RPMI7951 (cell line): ENCODE results near the gene TP73. TPM values are rescaled to one million over a fixed set of nuclear protein-coding genes. Genes with fewer than 3 reads are reported as not detected.
A peak's percentile ranks its signal among the peaks of the same experiment; 100 is the strongest.

Experiments
- DNase-seq: peaks from one replicate; pipeline ENCODE4 v3.0.0-alpha.2; 2012; ENCODE audit warnings: low read depth
- total RNA-seq: library from RNA; depleted of rRNA; stranded (reverse); fragments of >200 nt; shearing (Covaris generic); gene quantifications from 2 replicates; pipeline ENCODE4 v1.2.3, GENCODE V29; 2014

Gene TP73
- total RNA-seq, 1 experiment from 2014 or later: not detected

- no peak for DNase-seq
These were observed 401 bp downstream of the TP73 start for GRCh38 chr1:3652548-3653285.

DNA sequence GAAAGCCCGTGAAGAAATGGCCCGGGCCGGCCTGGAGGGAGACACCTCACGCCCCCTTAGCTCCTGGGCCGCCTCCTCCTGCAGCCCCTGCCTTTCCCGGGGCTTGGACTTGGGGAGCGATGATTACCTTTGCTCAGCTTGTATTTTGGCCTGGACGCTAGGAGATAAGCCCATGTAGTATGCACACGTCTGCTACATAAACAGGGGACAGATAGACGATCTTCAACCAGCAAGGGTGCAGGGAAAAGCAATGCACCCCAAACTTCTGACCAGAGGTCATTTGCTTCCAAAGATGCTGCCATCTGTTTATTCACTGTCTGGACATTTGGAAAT is 936 bp downstream of the TP73 start:
- no peak for DNase-seq

- DNase-seq: no peak
These were observed 2.4 kb downstream of the TP73 start for GRCh38 chr1:3654549-3655281.

DNA sequence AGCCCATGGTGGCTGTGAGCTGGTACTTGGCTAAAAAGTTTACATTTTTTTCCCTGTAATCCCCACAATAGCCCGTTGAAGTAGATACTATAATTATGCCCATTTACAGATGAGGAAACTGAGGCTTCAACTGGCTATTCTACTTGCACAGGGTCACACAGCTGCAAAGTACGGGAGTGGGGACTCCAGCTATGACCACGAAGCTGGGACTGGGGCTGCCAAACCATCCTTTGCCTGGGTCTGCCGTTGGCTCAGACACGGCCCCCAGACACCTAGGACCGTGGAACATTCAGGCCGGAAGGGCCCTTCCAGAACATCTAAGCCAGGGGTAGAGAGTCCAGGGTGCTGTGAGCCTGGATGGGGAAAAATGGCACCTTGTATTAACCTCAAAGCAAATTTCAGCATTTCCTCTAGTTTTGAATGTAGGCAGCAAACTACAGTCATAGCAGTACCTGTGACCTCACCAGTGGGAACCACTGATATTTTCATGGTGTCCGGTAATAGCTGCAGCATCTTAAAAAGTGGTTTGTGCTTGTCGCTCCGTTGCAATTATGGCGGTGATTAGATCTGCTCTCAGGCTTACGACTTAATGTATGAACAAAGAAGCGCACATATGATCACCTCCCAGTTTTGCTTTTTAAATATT is 4.3 kb downstream of the TP73 start:
- DNase-seq: no peak

DNA sequence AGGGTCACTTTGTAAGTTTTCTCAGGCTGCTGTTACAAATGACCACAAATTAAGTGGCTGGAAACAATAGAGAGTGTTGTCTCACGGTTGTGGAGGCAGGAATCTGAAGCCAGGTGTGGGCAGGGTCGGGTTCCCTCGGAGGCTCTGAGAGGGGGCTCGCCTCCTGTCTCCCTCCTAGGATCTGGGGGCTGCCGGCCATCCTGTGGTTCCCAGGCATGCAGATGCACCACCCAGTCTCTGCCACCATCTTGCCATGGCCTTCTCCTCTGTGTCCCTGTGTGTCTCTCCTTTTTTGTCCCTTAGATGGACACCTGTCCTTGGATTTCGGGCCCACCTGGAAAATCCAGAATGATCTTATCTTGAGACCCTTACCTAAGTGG is 4.8 kb downstream of the TP73 start:
- DNase-seq: no peak

GRCh38 chr1:3657578-3658230 is 5.4 kb downstream of the TP73 start:
- DNase-seq: no peak

- DNase-seq: no peak
These were observed 5.9 kb downstream of the TP73 start for GRCh38 chr1:3658231-3658615.

- DNase-seq: no peak
These were observed 6.8 kb downstream of the TP73 start for GRCh38 chr1:3659093-3659492.

GRCh38 chr1:3660704-3661103 is 8.4 kb downstream of the TP73 start:
- DNase-seq: no peak

DNA sequence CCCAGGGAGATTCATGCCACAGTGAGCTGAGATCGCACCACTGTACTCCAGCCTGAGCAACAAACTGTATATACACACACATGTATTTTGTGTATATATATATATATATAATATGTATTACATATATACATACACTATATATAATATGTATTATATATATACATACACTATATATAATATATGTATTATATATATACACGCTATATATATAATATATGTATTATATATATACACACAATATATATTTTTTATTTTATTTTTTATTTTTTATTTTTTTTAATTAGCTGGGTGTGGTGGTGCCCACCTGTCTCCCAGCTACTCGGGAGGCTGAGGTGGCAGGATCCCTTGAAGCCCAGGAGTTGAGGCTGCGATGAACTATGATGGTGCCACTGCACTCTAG is 9.3 kb downstream of the TP73 start:
- DNase-seq: no peak

DNA sequence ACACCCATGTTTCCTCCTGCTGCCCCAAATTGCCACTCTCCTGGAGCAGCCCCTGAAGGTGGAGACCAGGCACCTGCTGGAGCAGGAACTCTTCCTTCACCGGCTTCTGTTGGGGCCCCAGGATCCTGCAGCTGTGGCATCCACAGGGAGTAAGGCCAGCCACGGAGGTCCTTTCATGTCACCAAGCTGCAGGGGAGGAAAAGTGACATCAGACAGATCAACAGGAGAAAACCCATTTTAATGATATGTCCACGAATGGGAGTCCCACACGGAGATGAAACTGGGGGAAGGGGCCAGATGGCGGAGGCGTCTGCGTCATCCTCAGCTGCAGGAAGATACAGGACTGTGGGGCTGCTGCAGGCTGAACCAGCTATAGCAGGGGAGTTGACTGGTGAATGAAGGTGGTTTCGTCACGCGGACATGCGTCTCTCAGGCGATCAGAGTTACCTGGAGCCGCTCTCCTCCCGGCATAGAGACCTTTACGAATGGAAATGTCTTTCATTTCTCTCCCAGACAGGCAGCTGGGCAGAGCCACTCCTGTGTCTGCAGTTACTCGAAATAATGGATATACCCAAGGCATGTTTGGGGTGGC is 9.9 kb downstream of the TP73 start:
- DNase-seq: no peak

DNA sequence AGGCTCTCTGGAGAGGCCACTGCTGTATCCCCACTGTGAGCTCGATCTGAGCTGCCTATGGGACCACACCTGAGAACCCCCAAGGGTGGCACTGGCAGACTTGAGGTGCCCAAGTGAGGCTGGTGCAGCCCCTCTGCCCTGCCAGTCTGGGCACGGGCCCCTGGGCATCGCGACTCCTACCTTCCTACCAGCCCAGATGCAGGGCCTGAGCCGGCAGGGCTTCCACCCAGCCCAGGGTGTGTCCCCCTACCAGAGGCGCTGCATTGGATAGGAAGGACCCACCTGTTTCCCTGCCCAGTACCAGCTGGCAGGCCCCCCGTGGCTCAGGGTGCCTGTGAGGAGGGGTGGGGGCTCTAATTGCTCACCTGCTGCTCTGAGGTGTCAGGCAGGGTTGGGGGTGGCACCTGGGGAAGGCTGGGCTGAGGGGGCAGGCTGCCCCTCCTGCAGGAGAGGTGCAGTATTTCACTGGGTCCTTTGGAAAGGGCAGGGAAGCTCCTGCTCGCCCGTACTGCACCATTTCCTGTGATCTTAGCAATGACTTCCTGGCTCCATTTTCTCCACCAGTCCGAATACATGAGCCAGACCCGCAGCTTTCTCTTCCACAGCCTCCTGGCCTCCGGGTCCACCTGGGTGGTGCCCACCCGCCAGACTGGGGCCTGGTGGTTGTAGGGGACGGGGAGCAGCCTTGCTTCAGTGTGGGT is 11.8 kb downstream of the TP73 start:
- DNase-seq: no peak

- no peak for DNase-seq
These were observed 12.5 kb downstream of the TP73 start for GRCh38 chr1:3664700-3665375.

DNA sequence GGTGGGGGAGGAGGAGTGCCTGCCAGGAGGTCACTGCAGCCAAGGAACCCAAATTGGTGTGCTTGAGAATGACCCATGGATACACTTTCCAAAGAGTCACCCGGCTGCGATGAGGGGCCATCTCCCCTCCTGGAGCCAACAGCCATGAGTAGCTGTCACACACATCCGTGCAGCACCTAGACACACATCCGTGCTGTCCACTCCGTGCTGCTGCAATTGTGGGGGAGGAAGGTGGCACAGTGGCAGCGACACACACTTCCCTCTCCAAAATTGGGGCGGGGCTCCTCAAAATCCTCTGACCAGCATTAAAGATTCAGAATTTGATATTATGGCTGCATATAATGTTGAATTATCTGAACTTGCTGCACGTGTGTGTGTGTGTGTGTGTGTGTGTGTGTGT is 15.8 kb downstream of the TP73 start:
- no peak for DNase-seq

DNA sequence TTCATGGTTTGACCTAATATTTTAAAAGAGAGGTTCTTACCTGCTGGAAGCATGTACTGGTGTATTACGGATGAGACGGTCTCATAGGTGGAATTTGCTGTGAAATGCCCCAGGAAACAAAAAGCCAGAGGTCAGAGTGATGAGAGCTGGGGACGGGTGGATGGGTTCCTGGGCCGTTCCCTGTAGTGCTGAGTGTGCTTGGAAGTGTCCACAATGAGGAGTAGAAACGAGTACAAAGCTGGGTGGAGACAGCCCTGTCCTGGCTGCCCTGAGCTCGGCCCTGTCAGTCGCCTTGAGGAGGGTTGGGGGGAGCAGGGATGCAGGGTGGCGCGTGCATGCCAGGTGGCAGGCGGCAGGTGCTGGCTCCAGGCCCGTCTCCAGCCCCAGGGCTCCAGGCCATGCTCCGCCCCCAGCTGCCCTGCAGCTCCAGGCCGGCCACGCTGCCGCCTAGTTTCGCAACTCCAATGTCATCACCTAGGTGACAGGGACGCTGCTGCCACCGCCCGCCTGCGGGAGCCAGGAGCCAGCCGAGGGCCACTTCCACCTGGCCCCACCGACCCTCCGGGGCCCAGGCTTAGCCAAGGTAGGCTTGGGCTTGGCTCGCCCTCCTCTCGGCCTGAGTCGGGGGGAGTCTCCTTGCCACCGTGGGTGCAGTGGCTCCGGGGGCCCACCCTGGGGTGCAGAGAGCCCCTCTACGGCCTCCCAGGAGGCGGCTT is 16.4 kb downstream of the TP73 start:
- DNase-seq: peak; percentile 17

DNA sequence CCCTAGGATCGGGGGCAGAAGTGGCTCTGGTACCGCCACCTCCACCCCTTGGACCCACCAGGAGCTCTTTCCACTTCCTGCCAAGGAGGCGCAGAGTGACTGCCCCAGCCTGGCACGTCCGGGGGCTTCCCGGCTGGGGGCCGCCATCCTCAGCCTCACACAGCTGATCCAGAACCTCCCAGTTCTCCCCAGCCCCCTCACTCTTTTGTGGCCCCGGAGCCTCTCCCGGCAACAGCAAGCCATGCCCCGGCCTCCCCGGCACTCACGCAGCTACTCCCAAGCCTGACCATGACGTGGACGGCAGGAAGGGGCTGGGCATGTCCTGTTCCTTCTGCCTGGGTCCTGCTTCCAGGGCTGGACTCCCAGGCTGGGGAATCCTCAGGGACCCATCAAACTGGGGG is 17.1 kb downstream of the TP73 start:
- no peak for DNase-seq

DNA sequence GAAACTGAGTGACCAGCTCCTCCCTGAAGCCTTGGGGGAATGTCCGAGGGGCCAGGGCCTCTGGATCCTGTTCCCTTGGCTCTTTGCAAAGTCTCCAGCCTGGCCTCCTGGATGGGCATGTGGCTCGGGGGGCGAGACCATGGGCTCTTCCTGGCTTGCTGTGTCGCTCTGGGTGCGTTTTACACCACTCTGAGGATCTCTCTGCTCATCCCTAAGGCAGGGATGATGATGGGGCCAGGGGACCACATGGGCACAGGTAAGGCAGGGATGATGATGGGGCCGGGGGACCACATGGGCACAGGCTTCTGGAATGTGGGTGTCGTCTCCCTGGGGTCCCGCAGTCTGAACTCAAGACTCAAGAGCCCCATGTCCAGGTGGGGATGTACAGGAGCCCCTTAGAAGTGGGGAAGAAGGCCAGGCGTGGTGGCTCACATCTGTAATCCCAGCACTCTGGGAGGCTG is 17.7 kb downstream of the TP73 start:
- no peak for DNase-seq

DNA sequence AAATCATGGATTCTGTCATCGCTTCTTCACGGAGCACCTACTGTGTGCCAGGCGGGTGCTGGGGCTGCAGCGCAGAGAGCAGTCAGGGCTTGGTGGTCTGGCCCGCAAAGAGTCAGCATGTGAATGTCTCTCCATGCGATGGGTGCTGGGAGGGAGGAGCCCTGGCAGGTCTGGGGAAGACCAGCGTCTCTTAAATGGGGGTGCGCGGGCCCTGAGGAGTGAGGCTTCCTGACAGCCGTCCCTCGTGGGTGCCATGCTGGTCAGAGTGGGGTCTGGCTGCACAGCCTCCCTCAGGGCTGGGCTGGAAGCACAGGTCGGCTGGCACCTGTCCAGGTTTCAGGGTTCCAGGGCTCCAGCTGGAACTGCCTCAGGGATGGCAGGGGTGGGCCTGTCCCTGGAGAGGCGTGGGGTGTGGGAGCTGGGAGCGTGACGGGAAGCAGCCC is 18.5 kb downstream of the TP73 start:
- no peak for DNase-seq

GRCh38 chr1:3671371-3672180 is 19.3 kb downstream of the TP73 start:
- DNase-seq: peak; percentile 34
